RWPE2 (cell line): Measurements from ENCODE around the gene METTL27.
A peak's percentile ranks its signal among the peaks of the same experiment; 100 is the strongest.
"Not testable (repeated sequence)": the region's sequence is repeated elsewhere in the genome, so short reads cannot be mapped to it uniquely, and the experiment has no call there.

Source experiments
- ATAC-seq: fragments of 200-7000 bp; cut with Tn5 transposase; 3 replicates; pipeline ENCODE4 v1.9.1; 2021; ENCODE audit warnings: low read depth
- DNase-seq: peaks from one replicate; pipeline ENCODE4 v3.0.0-alpha.2; 2020; ENCODE audit warnings: low spot score
- H3K27ac ChIP-seq: fragments of 450-650 bp; 2 replicates; pipeline ENCODE4 v1.5.1; 2017; ENCODE audit warnings: mild to moderate bottlenecking; ENCODE audit not compliant: poor library complexity, severe bottlenecking
- H3K27me3 ChIP-seq: fragments of 250-450 bp; sonication (Bioruptor Pico); 2 replicates; pipeline ENCODE4 v1.5.1; 2021; ENCODE audit warnings: mild to moderate bottlenecking, moderate library complexity; ENCODE audit not compliant: insufficient read depth, poor library complexity, severe bottlenecking
- H3K36me3 ChIP-seq: fragments of 250-450 bp; sonication (Bioruptor Pico); 2 replicates; pipeline ENCODE4 v1.5.1; 2020; ENCODE audit warnings: low read depth, mild to moderate bottlenecking, moderate library complexity
- H3K4me1 ChIP-seq: fragments of 250-450 bp; sonication (Bioruptor Pico); 2 replicates; pipeline ENCODE4 v1.5.1; 2021; ENCODE audit warnings: mild to moderate bottlenecking, moderate library complexity; ENCODE audit not compliant: insufficient read depth, poor library complexity, severe bottlenecking
- H3K4me3 ChIP-seq: fragments of 250-450 bp; sonication (Bioruptor Pico); 2 replicates; pipeline ENCODE4 v1.5.1; 2021; ENCODE audit warnings: mild to moderate bottlenecking, moderate library complexity; ENCODE audit not compliant: severe bottlenecking
- H3K9me3 ChIP-seq: fragments of 250-450 bp; sonication (Bioruptor Pico); 2 replicates; pipeline ENCODE4 v1.5.1; 2021; ENCODE audit warnings: mild to moderate bottlenecking, moderate library complexity; ENCODE audit not compliant: severe bottlenecking
- TF ChIP-seq, protein P1 (sequence below): fragments of 450-650 bp; IDR thresholded peaks from one replicate; pipeline ENCODE4 v1.5.1; 2017; ENCODE audit warnings: mild to moderate bottlenecking, moderate library complexity; ENCODE audit not compliant: poor library complexity, severe bottlenecking

Gene METTL27

DNA sequence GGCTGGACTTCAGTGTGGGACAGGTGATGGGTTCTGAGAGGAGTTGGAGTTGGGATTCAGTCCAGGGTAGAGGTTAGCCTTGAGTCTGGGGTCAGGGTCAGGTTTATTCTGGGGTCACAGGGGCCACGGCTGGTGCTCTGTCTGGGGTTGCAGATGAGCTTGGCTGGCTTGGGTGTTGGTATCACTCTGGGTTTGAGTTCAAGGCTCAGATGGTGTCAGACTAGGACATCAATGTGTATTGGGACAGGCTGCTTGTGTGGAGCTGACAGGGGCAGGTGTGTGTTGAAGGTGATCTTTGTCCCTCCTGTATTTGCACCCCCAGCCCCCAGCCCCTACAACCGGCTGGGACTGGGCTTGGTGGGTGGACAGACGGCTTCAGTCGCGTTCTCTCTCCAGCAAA is 45.4 kb upstream of the METTL27 start:
- TF ChIP-seq, protein P1, sequence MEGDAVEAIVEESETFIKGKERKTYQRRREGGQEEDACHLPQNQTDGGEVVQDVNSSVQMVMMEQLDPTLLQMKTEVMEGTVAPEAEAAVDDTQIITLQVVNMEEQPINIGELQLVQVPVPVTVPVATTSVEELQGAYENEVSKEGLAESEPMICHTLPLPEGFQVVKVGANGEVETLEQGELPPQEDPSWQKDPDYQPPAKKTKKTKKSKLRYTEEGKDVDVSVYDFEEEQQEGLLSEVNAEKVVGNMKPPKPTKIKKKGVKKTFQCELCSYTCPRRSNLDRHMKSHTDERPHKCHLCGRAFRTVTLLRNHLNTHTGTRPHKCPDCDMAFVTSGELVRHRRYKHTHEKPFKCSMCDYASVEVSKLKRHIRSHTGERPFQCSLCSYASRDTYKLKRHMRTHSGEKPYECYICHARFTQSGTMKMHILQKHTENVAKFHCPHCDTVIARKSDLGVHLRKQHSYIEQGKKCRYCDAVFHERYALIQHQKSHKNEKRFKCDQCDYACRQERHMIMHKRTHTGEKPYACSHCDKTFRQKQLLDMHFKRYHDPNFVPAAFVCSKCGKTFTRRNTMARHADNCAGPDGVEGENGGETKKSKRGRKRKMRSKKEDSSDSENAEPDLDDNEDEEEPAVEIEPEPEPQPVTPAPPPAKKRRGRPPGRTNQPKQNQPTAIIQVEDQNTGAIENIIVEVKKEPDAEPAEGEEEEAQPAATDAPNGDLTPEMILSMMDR: no peak
- Histone ChIP-seq H3K9me3 (no peaks in the 10 kb centered on the region), H3K27ac (no peak overlapping the region), H3K4me3 (no peak overlapping the region), H3K36me3 (no peaks in the 10 kb centered on the region), H3K27me3 (no peaks in the 10 kb centered on the region), H3K4me1 (no peaks in the 10 kb centered on the region)
- DNase-seq (no peak), ATAC-seq (no peak)

DNA sequence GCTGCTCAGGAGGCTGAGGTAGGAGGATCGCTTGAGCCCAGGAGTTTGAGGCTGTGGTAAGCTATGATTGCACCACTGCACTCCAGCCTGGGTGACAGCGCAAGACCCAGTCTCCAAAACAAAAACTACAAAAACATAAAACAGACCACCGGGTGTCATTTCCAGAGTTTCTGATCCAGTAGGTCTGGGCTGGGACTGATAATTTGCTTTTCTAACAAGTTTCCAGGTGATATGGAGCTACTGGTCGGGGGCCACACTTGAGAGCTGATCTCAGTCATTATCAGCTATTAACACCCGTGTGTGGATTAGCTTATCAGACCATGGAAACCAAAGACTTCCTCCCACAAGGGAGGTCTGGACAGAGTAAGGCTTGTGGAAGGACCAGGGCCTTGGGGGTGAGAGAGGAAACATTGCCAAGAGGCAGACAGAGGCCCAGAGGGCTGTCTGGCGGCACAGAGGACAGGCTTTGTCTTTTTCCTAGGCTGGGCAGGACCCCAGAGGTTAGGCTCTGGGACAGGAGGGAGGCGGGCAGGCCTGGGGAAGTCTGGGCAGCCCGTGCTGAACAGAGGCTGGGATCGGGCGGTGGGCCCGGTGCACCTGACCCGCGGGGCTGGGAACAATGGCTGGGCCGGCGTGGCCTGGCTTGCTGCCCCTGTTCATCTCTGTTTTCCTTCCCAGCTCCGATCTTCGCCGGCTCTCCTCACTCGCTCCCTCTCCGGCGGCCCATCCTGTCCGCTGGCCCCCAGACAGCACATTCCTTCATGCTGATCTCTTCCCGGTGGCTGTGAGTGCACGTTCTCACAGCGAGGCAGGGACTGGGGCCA is 43.9 kb upstream of the METTL27 start:
- no peaks in the 10 kb centered on the region for H3K36me3 ChIP-seq
- no peak for DNase-seq
- no peaks in the 10 kb centered on the region for H3K9me3 ChIP-seq
- TF ChIP-seq, protein P1: no peak
- H3K4me3 ChIP-seq: no peak overlapping the region
- no peaks in the 10 kb centered on the region for H3K4me1 ChIP-seq
- peak; percentile 42; the same call in 2 of the 3 replicates for ATAC-seq
- no peaks in the 10 kb centered on the region for H3K27me3 ChIP-seq
- no peak overlapping the region for H3K27ac ChIP-seq

DNA sequence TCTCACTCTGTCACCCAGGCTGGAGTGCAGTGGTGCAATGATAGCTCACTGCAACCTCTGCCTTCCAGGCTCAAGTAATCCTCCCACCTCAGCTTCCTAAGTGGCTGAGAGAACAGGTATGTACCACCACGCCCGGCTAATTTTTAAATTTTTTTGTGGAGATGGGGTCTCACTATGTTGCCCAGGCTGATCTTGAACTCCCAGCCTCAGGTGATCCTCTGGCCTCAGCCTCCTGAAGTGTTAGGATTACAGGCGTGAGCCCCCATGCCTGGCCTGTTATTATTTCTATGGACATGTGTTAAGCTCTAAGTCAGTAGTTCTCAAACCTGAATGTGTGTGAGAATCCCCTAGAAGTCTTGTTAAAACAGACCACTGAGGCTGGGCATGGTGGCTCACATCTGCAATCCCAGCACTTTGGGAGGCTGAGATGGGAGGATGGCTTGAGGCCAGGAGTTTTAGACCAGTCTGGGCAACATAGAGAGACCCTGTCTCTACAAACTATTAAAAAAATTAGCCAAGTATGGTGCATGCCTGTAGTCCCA is 43.2 kb upstream of the METTL27 start:
- H3K4me1 ChIP-seq: no peaks in the 10 kb centered on the region
- H3K4me3 ChIP-seq: no peak overlapping the region
- no peaks in the 10 kb centered on the region for H3K27me3 ChIP-seq
- no peak for DNase-seq
- no peaks in the 10 kb centered on the region for H3K9me3 ChIP-seq
- no peaks in the 10 kb centered on the region for H3K36me3 ChIP-seq
- no peak overlapping the region for H3K27ac ChIP-seq
- TF ChIP-seq, protein P1: no peak
- ATAC-seq: no peak; the same call in 2 of the 3 replicates

DNA sequence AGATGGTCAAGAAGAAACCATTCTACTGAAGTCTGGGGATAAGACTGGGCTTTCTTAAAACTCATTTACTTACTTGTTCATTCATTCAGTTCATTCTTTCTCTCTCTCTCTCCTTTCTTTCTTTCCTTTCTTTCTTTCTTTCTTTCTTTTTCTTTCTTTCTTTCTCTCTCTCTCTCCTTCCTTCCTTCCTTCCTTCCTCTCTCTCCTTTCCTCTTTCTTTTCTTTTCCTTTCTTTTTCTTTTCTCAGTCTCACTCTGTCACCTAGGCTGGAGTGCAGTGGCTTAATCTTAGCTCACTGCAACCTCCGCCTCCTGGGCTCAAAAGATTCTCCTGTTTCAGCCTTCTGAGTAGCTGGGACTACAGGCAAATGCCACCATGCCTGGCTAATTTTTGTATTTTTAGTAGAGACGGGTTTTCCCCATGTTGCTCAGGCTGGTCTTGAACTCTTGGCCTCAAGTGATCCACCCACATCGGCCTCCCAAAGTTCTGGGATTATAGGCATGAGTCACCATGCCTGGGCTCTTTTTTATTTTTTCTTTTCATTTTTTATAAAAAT is 42.6 kb upstream of the METTL27 start:
- H3K4me1 ChIP-seq, H3K9me3 ChIP-seq, ATAC-seq, DNase-seq, H3K4me3 ChIP-seq, H3K27ac ChIP-seq, H3K36me3 ChIP-seq, H3K27me3 ChIP-seq: not testable (repeated sequence)

DNA sequence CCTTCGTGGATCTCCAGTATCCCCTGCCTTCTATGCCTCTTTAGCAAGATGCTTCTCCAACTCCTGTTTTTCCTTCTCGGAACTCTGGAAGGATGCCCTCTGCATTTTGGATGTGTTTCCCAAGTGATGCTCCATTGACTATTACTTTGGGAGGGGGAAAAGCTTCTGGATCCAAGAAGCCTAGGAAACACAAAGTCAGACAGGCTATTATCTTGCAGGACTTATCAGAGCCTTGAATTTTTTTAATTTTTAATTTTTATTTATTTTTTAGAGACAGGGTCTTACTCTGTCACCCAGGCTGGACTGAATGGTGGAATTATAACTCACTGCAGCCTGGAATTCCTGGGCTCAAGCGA is 39.7 kb upstream of the METTL27 start:
- H3K27me3 ChIP-seq: no peaks in the 10 kb centered on the region

More for the DNA sequence above, 39.7 kb upstream of the METTL27 start:
- Histone ChIP-seq H3K4me1 (no peaks in the 10 kb centered on the region), H3K36me3 (no peaks in the 10 kb centered on the region), H3K9me3 (no peaks in the 10 kb centered on the region), H3K4me3 (no peak overlapping the region), H3K27ac (no peak overlapping the region)
- ATAC-seq (no peak), DNase-seq (no peak)
- TF ChIP-seq, protein P1: no peak
